Fibroblast of mammary gland (primary cell): Measurements from ENCODE around the gene CDCA4.

Source experiments
- DNase-seq: peaks from one replicate; pipeline ENCODE4 v3.0.0-alpha.2; 2010; ENCODE audit warnings: low read depth
- H3K4me3 ChIP-seq: 2 replicates; pipeline ENCODE4 v1.5.1; 2011; ENCODE audit warnings: low read depth, mild to moderate bottlenecking, low read length, moderate library complexity; ENCODE audit not compliant: control insufficient read depth
- CTCF ChIP-seq: conservative IDR thresholded peaks from 2 replicates; pipeline ENCODE4 v1.5.1; 2011; ENCODE audit warnings: low read depth, low read length, inconsistent platforms; ENCODE audit not compliant: control insufficient read depth, insufficient read depth

Gene CDCA4

DNA sequence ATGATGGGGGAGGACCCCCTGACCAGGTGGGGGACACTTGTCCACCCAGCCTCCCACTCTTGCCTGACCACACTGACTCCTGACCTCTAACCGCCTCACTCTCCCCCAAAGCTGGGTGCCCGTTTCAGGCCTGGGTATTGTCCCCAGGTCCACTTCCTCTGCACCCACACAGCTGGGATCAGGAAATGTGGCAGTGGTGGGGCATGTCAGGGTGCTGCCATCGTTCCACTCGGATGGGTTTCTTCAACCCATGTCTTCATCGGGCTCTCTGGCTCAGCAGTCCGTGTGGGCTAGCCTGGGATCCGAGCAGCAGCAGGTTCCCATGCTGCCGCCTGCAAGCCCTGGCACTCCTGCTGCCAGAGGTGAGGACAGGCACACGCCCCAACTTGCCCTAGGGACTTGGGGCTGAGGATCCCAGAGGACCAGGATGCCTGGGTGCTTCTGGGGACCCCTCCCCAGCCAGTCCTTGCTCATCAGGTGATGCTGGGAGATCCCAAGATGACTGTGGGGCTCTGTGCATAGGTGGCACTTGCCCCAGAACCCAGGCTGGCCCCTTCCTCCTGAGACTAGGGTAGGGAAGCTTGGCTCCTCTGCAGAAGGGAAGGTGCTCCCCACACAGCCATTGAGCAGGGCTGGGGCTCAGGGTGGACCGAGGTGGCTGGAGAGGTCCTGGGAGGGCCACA is 38.2 kb downstream of the CDCA4 start:
- no peak for TF ChIP-seq CTCF
- no peak for DNase-seq
- no peak overlapping the region for H3K4me3 ChIP-seq

- no peak overlapping the region for H3K4me3 ChIP-seq
- no peak for TF ChIP-seq CTCF
- no peak for DNase-seq
Measured at GRCh38 chr14:104981699-104982541, 39.0 kb downstream of the CDCA4 start.

DNA sequence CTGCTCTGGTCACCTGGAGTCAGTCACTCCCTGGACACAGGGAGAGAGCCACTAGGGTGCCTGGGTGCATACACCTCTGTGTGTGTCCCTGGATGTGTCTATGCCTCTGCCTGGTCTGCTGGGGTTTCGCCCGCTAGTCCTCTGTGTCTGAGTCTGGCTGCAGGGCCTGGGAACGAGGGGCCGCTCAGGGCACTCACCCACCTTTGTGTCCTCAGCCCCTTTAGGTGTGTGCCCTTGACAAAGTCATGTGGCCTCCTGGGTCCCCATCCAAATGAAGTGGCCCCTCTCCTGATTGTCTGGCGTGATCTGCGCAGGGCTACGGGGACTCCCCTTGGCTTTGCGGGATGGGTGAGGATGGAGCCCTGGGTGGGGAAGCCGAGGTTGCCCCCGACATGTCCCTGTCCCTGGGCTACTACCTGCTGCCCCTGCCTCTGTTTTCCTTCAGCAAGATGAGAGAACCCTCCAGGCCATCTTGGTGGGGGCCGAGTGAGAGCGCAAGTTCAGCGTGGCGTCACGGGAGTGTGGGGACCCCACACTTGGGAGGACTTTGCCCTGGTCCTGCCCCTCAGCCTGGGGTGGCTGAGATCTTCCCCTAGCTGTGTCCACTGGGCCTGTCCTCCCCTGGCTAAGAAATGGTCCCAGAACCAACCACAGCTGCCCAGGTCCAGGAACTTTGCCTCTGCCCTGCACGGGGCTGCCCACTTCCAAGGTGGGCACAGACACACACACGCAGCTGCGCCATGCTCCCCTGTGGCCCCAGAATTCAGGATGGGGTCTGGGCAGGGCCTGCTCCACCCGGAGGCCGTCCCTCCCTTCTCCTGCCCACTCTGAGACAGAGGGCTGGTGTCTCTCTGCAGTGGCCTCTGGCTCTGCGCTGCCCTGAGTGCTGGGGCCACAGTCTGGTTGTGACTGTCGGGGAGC is 40.0 kb downstream of the CDCA4 start:
- TF ChIP-seq CTCF, result no peak
- H3K4me3 ChIP-seq, result no peak overlapping the region
- no peak for DNase-seq

DNA sequence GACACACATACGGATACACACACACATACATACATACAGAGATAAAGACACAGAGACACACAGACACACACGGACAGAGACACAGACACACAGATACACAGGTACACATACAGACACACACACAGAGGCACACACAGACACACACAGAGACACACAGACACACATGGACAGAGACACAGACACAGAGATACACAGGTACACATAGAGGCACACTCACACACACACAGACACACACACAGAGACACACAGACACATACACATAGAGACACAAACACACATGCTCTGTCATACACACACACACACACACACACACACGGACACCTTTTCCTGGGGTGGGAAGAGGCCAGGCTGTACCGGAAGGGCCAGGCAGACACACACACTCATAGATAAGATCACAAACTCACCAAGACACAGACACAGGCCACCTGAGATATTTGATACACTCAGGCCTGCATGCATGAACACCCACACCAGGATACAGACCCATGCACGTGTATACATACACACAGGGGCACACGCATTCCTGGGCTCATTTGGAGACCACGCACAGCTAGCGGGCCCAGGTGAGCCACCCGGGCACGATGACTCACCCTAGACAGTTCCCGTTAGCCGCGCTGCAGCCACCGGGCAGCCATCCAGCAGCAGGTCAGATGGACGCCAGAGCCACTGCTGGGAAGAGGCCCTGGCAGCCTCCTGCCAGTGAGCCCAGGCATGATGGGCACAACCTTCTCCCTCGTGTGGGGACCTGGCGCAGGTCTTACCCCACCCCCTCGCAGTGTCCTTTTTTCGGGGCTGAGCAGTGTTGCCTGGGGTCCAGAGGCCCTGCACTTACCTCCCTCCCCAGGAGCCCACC is 40.9 kb downstream of the CDCA4 start:
- no peak for TF ChIP-seq CTCF
- DNase-seq, result no peak
- H3K4me3 ChIP-seq, result no peak overlapping the region

GRCh38 chr14:104978746-104979691 is 41.9 kb downstream of the CDCA4 start:
- peak overlapping the region; percentile 33 for H3K4me3 ChIP-seq
- no peak for DNase-seq
- no peak for TF ChIP-seq CTCF
